ENCODE results near the gene IL15RA.

DNA sequence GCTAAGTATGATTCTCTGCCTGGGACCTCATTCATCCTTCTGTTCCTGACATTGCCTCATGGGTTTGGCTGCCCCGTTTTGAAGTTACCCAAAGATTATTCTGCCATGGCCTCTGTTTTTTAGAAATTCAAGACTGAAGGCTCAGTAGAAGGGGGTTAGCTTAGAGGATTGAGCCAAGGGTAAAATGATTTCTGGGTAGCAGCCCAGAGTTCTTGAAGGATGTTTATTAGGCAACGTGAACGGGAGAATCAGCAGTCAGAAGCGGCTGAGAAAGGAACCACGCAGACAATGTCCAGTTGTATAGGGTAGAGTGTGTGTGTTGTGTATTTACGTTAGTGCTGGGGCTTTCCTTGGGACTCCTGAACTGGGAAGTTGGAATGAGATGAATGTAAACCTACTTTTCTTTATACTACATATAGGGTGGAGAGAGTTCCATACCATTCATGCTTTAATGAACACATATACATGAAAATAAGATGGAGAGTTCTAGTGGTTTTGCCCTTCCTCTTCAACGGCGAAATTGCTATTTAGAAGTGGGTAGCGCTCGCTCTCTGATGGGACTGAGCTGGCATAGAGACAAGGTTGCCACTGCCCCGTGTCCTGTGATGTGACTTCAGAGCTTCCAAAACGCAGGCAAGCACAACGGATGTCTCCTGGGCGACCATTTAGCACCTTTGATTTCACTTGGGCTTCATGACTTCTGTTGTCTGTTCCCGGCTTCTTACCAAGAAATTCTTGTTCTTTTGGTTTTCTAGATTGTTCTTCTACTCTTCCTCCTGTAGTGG, 35.0 kb upstream of the IL15RA start:
- TF ChIP-seq, protein P1, sequence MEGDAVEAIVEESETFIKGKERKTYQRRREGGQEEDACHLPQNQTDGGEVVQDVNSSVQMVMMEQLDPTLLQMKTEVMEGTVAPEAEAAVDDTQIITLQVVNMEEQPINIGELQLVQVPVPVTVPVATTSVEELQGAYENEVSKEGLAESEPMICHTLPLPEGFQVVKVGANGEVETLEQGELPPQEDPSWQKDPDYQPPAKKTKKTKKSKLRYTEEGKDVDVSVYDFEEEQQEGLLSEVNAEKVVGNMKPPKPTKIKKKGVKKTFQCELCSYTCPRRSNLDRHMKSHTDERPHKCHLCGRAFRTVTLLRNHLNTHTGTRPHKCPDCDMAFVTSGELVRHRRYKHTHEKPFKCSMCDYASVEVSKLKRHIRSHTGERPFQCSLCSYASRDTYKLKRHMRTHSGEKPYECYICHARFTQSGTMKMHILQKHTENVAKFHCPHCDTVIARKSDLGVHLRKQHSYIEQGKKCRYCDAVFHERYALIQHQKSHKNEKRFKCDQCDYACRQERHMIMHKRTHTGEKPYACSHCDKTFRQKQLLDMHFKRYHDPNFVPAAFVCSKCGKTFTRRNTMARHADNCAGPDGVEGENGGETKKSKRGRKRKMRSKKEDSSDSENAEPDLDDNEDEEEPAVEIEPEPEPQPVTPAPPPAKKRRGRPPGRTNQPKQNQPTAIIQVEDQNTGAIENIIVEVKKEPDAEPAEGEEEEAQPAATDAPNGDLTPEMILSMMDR (IDR thresholded peaks at IDR 0.05; ENCODE audit: low read depth, low read length, missing input control) = no peak
- TF ChIP-seq, protein P2, sequence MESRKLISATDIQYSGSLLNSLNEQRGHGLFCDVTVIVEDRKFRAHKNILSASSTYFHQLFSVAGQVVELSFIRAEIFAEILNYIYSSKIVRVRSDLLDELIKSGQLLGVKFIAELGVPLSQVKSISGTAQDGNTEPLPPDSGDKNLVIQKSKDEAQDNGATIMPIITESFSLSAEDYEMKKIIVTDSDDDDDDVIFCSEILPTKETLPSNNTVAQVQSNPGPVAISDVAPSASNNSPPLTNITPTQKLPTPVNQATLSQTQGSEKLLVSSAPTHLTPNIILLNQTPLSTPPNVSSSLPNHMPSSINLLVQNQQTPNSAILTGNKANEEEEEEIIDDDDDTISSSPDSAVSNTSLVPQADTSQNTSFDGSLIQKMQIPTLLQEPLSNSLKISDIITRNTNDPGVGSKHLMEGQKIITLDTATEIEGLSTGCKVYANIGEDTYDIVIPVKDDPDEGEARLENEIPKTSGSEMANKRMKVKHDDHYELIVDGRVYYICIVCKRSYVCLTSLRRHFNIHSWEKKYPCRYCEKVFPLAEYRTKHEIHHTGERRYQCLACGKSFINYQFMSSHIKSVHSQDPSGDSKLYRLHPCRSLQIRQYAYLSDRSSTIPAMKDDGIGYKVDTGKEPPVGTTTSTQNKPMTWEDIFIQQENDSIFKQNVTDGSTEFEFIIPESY (IDR thresholded peaks at IDR 0.05) = no peak
- TF ChIP-seq, protein P3, sequence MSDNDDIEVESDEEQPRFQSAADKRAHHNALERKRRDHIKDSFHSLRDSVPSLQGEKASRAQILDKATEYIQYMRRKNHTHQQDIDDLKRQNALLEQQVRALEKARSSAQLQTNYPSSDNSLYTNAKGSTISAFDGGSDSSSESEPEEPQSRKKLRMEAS (IDR thresholded peaks at IDR 0.05) = no peak
- TF ChIP-seq EGR1 (IDR thresholded peaks at IDR 0.05; ENCODE audit: low read depth in 2 of 2) = no peak
- TF ChIP-seq YY1 (IDR thresholded peaks at IDR 0.05) = no peak
- TF ChIP-seq, protein P4, sequence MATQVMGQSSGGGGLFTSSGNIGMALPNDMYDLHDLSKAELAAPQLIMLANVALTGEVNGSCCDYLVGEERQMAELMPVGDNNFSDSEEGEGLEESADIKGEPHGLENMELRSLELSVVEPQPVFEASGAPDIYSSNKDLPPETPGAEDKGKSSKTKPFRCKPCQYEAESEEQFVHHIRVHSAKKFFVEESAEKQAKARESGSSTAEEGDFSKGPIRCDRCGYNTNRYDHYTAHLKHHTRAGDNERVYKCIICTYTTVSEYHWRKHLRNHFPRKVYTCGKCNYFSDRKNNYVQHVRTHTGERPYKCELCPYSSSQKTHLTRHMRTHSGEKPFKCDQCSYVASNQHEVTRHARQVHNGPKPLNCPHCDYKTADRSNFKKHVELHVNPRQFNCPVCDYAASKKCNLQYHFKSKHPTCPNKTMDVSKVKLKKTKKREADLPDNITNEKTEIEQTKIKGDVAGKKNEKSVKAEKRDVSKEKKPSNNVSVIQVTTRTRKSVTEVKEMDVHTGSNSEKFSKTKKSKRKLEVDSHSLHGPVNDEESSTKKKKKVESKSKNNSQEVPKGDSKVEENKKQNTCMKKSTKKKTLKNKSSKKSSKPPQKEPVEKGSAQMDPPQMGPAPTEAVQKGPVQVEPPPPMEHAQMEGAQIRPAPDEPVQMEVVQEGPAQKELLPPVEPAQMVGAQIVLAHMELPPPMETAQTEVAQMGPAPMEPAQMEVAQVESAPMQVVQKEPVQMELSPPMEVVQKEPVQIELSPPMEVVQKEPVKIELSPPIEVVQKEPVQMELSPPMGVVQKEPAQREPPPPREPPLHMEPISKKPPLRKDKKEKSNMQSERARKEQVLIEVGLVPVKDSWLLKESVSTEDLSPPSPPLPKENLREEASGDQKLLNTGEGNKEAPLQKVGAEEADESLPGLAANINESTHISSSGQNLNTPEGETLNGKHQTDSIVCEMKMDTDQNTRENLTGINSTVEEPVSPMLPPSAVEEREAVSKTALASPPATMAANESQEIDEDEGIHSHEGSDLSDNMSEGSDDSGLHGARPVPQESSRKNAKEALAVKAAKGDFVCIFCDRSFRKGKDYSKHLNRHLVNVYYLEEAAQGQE (IDR thresholded peaks at IDR 0.05) = no peak
- TF ChIP-seq FOXA1 (IDR thresholded peaks at IDR 0.05) = no peak
- TF ChIP-seq, protein P5, sequence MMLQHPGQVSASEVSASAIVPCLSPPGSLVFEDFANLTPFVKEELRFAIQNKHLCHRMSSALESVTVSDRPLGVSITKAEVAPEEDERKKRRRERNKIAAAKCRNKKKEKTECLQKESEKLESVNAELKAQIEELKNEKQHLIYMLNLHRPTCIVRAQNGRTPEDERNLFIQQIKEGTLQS (IDR thresholded peaks at IDR 0.05) = no peak
- TF ChIP-seq RAD21 (IDR thresholded peaks at IDR 0.05) = no peak
- TF ChIP-seq SP1 (IDR thresholded peaks at IDR 0.05) = no peak
- no peak for TF ChIP-seq TAF1 (conservative IDR thresholded peaks at IDR 0.05)
- no peak for TF ChIP-seq GABPA (IDR thresholded peaks at IDR 0.05 in 1 of 2, conservative IDR thresholded peaks at IDR 0.05 in 1 of 2)
- TF ChIP-seq HNF4G (IDR thresholded peaks at IDR 0.05) = no peak
